Fibroblast of lung (primary cell): ENCODE data around the gene GNAI2. TPM values are rescaled to one million over a fixed set of nuclear protein-coding genes. Genes with fewer than 3 reads are reported as not detected.

Experiments
- DNase-seq, 2 donors: peaks; one replicate each; pipeline versions ENCODE4 v3.0.0 to v3.0.0-alpha.2; 2010; ENCODE audit warnings: low read depth in 2 of 2
- H2AFZ ChIP-seq: 2 replicates; pipeline ENCODE4 v1.5.1; 2012; ENCODE audit warnings: low read length, control low read depth, inconsistent platforms
- H3K27ac ChIP-seq: 2 replicates; pipeline ENCODE4 v1.5.1; 2011; ENCODE audit warnings: low read length, control low read depth; ENCODE audit not compliant: insufficient read depth
- H3K27me3 ChIP-seq: 2 replicates; pipeline ENCODE4 v1.5.1; 2011; ENCODE audit warnings: mild to moderate bottlenecking, low read length; ENCODE audit not compliant: control insufficient read depth, insufficient read depth
- H3K36me3 ChIP-seq: 2 replicates; pipeline ENCODE4 v1.5.1; 2011; ENCODE audit warnings: low read length; ENCODE audit not compliant: control insufficient read depth, insufficient read depth
- H3K4me1 ChIP-seq: 2 replicates; pipeline ENCODE4 v1.5.1; 2011; ENCODE audit warnings: low read length; ENCODE audit not compliant: control insufficient read depth, insufficient read depth; ENCODE audit errors: extremely low read depth
- H3K4me2 ChIP-seq: 2 replicates; pipeline ENCODE4 v1.5.1; 2011; ENCODE audit warnings: low read length, control low read depth; ENCODE audit not compliant: insufficient read depth; ENCODE audit errors: extremely low read depth
- H3K4me3 ChIP-seq, 4 experiments: fragments of 200-600 bp in 1 of 4; sonication (generic) in 1 of 4; replicated peaks in 1 of 4; 2 replicates each; pipeline ENCODE4 v1.5.1; 2011 to 2016; ENCODE audit warnings: low read length in 4 of 4, low read depth in 3 of 4, mild to moderate bottlenecking in 3 of 4, control low read depth in 2 of 4, inconsistent platforms in 1 of 4, mixed read lengths in 1 of 4; ENCODE audit not compliant: insufficient read depth in 1 of 4; ENCODE audit errors: control extremely low read depth in 1 of 4
- H3K79me2 ChIP-seq: 2 replicates; pipeline ENCODE4 v1.5.1; 2012; ENCODE audit warnings: mild to moderate bottlenecking, low read length, inconsistent platforms; ENCODE audit not compliant: control insufficient read depth, insufficient read depth
- H3K9ac ChIP-seq: 2 replicates; pipeline ENCODE4 v1.5.1; 2011; ENCODE audit warnings: mild to moderate bottlenecking, low read length, control low read depth; ENCODE audit not compliant: insufficient read depth
- H3K9me3 ChIP-seq: 2 replicates; pipeline ENCODE4 v1.5.1; 2012; ENCODE audit warnings: low read depth, low read length; ENCODE audit not compliant: control insufficient read depth, insufficient read depth
- H4K20me1 ChIP-seq: 2 replicates; pipeline ENCODE4 v1.5.1; 2011; ENCODE audit warnings: low read length; ENCODE audit not compliant: control insufficient read depth, insufficient read depth; ENCODE audit errors: extremely low read depth
- EZH2 ChIP-seq: IDR thresholded peaks from 2 replicates; pipeline ENCODE4 v1.5.1; 2012; ENCODE audit warnings: low read length, control low read depth, mild to moderate bottlenecking; ENCODE audit errors: missing control alignments
- polyA plus RNA-seq, 2 donors: library from polyadenylated mRNA; depleted of rRNA in 1 of 2; stranded (reverse) in 1 of 2; unstranded in 1 of 2; fragments of >200 nt; gene quantifications; 2 replicates each; pipeline ENCODE4 v1.2.1, GENCODE V29; 2011 to 2012; ENCODE audit warnings: missing spikeins in 1 of 2
- total RNA-seq: library from RNA; depleted of rRNA; stranded (reverse); fragments of >200 nt; gene quantifications from 2 replicates; pipeline ENCODE4 v1.2.1, GENCODE V29; 2014
- TF ChIP-seq, protein P1 (sequence below), 2 donors: IDR thresholded peaks in 1 of 2; conservative IDR thresholded peaks in 1 of 2; 1 replicate in 1 of 2; 2 replicates in 1 of 2; pipeline ENCODE4 v1.5.1; 2011 to 2012; ENCODE audit warnings: low read length in 2 of 2, control low read depth in 1 of 2, inconsistent platforms in 1 of 2, low read depth in 1 of 2, mild to moderate bottlenecking in 1 of 2

Gene GNAI2
- total and polyA plus RNA-seq, 2 donors (not counting 1 experiment from before 2014, with no cell fraction given) = 238 to 704 TPM

DNA sequence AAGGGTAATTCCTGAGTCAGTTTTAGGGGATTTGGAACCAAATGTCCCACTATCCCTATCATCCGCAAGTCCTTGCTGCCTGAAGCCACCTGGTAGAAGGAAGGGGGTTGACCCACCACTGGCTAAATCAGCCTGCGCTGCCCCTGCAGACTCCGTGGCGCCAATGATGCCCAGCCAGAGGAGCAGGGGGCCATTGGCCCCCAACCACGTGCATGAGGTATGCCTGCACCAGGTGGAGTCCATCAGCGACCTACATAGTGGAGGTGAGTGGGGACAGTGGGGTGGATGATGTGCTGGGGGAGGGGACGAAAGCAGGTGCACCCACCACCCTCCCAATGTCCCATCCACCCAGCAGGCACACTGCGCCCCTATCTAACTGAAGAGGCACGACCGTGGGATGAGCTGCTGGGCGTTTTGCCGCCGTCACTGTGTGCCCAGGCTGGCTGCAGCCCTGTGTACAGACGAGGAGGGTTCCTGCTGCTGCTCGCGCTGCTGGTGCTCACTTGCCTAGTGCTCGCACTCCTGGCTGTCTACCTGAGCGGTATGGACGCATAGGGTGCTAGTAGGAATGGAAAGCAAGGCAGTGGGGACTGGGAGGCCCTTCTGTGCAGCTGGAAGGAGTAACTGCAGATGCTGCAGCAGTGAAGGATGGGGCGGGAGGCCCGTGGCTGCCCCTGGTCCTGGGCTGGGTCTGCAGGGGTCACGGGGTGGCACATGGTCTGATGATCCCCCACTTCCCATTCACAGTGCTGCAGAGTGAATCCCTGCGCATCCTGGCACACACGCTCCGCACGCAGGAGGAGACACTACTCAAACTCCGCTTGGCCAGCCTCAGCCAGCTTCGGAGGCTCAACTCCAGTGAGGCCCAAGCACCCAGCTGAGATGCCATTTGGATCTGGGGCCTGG is 50.6 kb downstream of the GNAI2 start:
- Histone ChIP-seq H3K4me3 (no peak overlapping the region), H3K36me3 (peaks cover 14% of the 10 kb centered on the region), H3K4me1 (no peaks in the 10 kb centered on the region), H2AFZ (no peak overlapping the region), H3K9me3 (no peaks in the 10 kb centered on the region), H4K20me1 (no peaks in the 10 kb centered on the region), H3K79me2 (peaks cover 15% of the 10 kb centered on the region), H3K27me3 (no peaks in the 10 kb centered on the region), H3K4me2 (no peak overlapping the region), H3K9ac (no peak overlapping the region), H3K27ac (no peak overlapping the region)
- no peak for DNase-seq
- no peak for TF ChIP-seq EZH2
- TF ChIP-seq, protein P1, sequence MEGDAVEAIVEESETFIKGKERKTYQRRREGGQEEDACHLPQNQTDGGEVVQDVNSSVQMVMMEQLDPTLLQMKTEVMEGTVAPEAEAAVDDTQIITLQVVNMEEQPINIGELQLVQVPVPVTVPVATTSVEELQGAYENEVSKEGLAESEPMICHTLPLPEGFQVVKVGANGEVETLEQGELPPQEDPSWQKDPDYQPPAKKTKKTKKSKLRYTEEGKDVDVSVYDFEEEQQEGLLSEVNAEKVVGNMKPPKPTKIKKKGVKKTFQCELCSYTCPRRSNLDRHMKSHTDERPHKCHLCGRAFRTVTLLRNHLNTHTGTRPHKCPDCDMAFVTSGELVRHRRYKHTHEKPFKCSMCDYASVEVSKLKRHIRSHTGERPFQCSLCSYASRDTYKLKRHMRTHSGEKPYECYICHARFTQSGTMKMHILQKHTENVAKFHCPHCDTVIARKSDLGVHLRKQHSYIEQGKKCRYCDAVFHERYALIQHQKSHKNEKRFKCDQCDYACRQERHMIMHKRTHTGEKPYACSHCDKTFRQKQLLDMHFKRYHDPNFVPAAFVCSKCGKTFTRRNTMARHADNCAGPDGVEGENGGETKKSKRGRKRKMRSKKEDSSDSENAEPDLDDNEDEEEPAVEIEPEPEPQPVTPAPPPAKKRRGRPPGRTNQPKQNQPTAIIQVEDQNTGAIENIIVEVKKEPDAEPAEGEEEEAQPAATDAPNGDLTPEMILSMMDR (conservative IDR thresholded peaks at IDR 0.05 in 1 of 2, IDR thresholded peaks at IDR 0.05 in 1 of 2; ENCODE audit: low read depth in 1 of 2, low read length in 2 of 2) = no peak

DNA sequence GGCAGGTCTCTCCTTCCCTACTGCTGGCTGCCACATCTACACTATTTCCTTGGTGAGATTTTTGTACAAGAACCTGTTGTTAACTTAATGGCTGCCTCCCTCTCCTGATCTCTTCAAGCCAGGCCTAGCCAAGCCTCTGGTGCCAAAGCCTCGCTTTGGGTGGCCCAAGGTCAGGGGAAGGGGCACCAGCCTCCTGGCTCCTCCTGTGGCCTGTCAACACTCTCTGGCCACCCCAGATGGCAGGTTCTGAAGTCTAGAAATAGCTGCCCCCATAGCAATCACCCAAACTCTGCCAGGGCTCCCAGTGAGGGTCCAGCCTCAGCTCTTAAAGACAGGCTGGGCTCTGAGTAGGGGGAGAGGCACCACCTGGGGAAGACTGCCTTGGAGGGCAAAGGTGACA is 51.3 kb downstream of the GNAI2 start:
- TF ChIP-seq EZH2 = no peak
- TF ChIP-seq, protein P1 (conservative IDR thresholded peaks at IDR 0.05 in 1 of 2, IDR thresholded peaks at IDR 0.05 in 1 of 2; ENCODE audit: low read depth in 1 of 2, low read length in 2 of 2) = no peak
- no peak overlapping the region for H3K4me2 ChIP-seq

DNA sequence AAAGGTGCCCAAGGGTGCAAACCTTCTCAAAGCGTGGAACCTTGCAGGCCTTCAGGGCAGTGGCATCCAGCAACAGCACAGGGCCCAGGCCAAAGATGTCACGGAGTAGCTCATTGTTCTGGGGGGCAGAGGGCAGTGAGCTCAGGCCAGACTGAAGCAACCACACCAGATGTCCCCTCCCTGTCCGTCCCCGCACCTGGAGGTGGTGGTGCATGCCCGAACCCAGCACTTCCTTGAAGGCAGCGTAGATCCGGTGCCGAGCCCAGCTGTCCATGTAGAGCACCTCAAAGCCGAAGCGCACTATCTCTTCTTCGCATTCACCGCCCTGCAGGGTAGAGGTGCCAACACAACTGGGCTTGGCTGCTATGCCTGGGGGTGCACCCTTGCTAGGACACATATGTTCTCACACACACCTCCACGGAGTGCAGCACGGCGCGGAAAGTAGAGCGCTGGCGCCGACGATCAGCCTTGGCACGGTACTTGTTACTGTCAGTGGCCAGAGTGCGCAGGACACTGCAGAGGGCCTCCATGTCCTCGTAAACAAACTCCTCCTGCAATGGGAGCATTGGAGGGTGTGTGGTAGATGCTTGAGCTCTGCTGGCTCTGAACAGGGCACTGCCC is 52.5 kb downstream of the GNAI2 start:
- no peak for DNase-seq
- H3K4me3 ChIP-seq = no peak overlapping the region
- no peaks in the 10 kb centered on the region for H3K9me3 ChIP-seq
- no peaks in the 10 kb centered on the region for H4K20me1 ChIP-seq
- peaks cover 14% of the 10 kb centered on the region for H3K36me3 ChIP-seq
- H3K79me2 ChIP-seq = peaks cover 19% of the 10 kb centered on the region
- H3K9ac ChIP-seq = no peak overlapping the region
- no peaks in the 10 kb centered on the region for H3K27me3 ChIP-seq
- no peak overlapping the region for H2AFZ ChIP-seq
- no peak overlapping the region for H3K4me2 ChIP-seq
- no peak overlapping the region for H3K27ac ChIP-seq
- peaks cover 5% of the 10 kb centered on the region for H3K4me1 ChIP-seq
- TF ChIP-seq EZH2 = no peak
- TF ChIP-seq, protein P1 (conservative IDR thresholded peaks at IDR 0.05 in 1 of 2, IDR thresholded peaks at IDR 0.05 in 1 of 2; ENCODE audit: low read depth in 1 of 2, low read length in 2 of 2) = no peak

More for the DNA sequence above, 51.3 kb downstream of the GNAI2 start:
- DNase-seq = no peak
- Histone ChIP-seq H3K27me3 (no peaks in the 10 kb centered on the region), H3K9me3 (no peaks in the 10 kb centered on the region), H3K4me1 (no peaks in the 10 kb centered on the region), H2AFZ (no peak overlapping the region), H3K4me3 (no peak overlapping the region), H3K36me3 (peaks cover 14% of the 10 kb centered on the region), H3K79me2 (peaks cover 19% of the 10 kb centered on the region), H3K9ac (no peak overlapping the region), H3K27ac (no peak overlapping the region), H4K20me1 (no peaks in the 10 kb centered on the region)
